ENCODE measurements around the gene RALB.

The RALB gene

DNA sequence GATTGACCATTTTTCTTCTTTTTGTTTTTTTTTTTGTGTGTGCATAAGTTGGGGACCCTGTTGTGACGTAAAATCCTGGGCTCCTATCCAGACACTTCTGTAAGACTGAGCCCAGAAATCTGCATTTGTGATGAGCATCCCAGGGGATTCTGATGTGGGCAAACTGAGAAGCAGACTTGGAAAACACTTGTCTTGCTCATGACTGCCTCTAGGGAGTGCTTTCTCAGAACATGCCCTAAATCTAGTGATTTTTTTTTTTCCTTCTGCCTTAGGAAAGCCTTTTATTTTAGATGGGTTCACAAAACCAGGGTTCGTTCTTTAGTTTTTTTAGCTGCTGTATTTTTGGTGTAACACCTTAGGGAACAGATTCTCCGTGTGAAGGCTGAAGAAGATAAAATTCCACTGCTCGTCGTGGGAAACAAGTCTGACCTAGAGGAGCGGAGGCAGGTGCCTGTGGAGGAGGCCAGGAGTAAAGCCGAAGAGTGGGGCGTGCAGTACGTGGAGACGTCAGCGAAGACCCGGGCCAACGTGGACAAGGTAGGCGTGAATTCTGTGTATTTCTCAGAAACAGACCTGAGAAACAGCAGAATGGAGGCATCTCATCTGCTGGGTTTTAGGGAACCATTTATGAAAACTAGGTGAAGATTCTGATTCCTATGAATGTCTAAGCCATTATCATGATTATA is 36.7 kb downstream of the RALB start:
- no peak overlapping the region for H3K27ac ChIP-seq
- TF ChIP-seq, protein P1, sequence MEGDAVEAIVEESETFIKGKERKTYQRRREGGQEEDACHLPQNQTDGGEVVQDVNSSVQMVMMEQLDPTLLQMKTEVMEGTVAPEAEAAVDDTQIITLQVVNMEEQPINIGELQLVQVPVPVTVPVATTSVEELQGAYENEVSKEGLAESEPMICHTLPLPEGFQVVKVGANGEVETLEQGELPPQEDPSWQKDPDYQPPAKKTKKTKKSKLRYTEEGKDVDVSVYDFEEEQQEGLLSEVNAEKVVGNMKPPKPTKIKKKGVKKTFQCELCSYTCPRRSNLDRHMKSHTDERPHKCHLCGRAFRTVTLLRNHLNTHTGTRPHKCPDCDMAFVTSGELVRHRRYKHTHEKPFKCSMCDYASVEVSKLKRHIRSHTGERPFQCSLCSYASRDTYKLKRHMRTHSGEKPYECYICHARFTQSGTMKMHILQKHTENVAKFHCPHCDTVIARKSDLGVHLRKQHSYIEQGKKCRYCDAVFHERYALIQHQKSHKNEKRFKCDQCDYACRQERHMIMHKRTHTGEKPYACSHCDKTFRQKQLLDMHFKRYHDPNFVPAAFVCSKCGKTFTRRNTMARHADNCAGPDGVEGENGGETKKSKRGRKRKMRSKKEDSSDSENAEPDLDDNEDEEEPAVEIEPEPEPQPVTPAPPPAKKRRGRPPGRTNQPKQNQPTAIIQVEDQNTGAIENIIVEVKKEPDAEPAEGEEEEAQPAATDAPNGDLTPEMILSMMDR (IDR thresholded peaks at IDR 0.05) = 0 out of 2 replicates have a peak, but pooled peaks have one; percentile 11
- TF ChIP-seq ZFX (IDR thresholded peaks at IDR 0.05; ENCODE audit: borderline replicate concordance) = no peak

DNA sequence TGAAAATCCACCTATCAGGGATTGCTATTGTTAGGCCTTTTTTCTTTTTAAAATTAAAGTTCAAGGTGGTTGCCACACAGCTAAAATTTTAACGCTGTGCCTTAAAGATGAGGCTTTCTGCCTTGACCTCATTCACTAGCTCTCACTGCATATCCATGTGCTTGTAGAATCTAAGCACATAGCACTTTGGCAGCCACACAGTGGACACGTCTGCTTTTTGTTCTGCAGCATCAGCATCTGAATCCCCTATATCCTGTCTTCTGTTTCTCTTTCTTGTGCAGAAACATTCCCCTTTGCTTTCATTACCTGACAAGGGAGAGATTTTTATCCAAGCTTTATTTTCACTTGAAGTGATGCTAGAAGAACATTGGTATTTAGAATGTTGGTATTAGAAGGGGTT is 38.1 kb downstream of the RALB start:
- H3K27ac ChIP-seq = no peak overlapping the region
- TF ChIP-seq ZFX (IDR thresholded peaks at IDR 0.05; ENCODE audit: borderline replicate concordance) = no peak
- TF ChIP-seq, protein P1 (IDR thresholded peaks at IDR 0.05) = no peak

DNA sequence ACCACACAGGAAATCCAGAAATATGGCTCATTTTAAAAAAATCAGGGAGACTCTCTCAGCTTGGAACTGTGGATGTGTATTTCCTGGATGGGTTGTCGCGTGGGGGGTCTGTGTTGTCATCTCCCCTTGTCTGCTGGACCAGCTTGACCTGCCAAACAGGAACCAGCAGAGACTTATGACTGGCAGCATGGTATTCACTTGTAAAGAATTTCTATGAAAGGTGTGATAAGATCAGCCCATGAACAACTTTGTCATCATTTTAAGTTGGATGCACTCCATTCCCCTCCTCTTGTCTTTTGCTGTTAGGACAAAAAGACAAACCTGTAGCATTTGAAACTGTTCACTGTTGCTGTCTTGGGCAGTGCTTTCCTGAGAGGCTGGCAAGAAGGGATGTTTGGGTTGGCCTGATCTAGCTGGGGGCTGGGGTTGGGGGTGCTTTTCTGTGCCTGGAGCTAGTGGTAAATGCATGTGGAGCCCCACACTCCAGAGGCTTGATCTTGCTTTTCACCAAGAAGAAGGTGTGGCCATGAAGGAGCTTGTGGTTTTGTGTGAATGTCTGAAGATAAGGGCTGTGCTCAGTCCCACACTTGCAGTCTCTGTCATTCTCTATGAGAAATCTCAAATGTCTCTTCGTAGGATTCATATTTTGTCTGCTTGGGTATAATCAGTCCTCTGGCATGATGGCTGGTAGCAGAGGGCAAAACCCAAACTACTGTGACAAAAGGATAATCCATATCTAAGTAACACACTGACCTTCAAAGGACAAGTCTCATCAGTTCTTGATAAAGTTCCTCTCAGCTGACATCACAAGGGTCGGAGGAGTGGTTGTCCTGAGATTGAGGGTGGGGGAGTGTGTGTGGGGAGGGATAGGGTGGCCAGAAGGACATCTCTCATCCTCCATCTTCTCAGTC is 39.0 kb downstream of the RALB start:
- peak overlapping the region; percentile 42 for H3K27ac ChIP-seq
- no peak for TF ChIP-seq ZFX (IDR thresholded peaks at IDR 0.05; ENCODE audit: borderline replicate concordance)
- TF ChIP-seq, protein P1 (IDR thresholded peaks at IDR 0.05) = no peak

DNA sequence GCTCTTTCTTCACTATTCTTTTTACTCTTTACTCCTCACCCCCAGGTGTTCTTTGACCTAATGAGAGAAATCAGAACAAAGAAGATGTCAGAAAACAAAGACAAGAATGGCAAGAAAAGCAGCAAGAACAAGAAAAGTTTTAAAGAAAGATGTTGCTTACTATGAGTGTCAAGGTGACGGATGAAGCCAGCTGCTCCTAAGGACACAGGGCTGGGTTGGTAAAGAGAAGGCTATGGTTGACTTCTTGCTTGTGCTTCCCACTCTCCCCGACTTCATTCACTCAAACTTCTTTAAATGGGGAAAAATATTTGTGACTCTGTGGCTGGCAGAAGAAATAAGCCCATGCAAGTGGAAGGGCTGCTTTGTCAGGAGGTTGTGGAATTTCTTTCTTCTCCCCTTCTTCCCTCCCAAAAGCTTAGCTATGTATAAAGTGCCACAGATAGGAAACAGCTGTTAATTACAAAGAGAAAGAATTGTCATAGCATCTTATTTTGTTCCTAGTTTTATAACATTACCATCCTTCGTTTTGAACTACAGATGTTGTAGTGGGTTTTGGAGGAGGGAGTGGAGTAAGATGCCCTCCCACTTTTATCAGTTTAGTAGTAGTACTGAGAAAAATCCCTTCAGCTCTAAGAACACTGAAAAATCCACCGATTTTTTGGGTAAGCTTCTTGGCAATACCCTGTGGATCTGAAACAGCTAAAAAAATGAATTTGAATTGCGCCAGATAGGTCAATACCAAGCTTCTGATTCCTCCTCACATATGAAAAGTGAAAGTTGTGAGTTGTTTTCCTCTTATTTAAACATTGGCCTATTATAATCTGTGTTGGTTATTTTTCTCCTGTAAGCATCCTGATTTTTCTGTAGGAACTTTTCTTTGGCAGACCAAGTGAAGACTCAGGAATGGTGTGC is 40.7 kb downstream of the RALB start:
- no peak for TF ChIP-seq ZFX (IDR thresholded peaks at IDR 0.05; ENCODE audit: borderline replicate concordance)
- TF ChIP-seq, protein P1 (IDR thresholded peaks at IDR 0.05) = no peak
- no peak overlapping the region for H3K27ac ChIP-seq

DNA sequence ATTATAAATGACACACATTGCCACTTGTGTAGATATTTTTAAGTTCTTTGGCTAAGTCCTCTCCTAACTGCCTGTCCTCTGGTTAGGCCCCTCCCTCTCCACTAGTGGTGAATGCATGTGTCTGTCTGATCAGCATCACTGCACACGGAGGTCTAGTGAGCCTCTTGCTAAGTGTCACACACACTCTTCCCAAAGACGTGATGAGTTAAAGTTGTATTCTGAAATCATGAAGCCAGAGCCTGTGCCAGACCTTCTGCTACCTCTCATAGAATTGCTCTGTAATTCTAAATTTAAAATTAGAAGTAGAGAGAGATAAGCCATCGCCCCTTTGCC is 41.3 kb downstream of the RALB start:
- TF ChIP-seq, protein P1 (IDR thresholded peaks at IDR 0.05) = no peak
- TF ChIP-seq ZFX (IDR thresholded peaks at IDR 0.05; ENCODE audit: borderline replicate concordance) = no peak
- no peak overlapping the region for H3K27ac ChIP-seq

DNA sequence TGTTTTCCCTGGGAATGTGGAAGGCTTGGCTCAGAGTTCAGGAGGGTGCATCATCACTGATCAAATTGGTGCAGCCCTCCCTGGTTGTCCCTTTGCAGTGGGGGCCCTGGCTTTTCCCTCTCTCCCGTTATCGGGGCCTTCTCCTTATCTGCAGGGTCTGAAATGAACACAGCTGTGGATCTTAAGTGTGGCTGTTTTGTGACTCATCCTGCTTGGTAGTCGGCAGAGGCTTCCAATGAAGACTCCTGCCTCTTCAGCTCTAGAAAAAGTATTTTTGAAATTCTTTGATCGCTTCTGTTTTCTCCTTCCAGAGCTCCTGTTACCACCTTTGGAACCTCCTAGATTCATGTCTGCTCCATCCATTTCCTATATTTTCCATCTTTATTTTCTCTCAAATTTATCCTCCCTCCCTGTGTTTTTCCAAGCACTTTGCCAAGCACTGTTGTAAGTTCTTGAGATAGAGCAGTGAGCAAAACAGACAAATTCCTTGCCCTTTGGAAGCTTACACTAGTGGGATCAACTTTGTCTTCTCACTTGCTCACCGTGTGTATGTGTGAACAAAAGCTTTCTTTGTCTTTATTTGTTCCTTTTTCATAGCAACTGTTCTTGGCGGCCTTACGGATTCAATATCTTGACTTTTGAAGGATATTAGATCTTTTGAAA is 45.7 kb downstream of the RALB start:
- no peak for TF ChIP-seq ZFX (IDR thresholded peaks at IDR 0.05; ENCODE audit: borderline replicate concordance)
- TF ChIP-seq, protein P1 (IDR thresholded peaks at IDR 0.05) = no peak
- no peak overlapping the region for H3K27ac ChIP-seq
